NCI-H1105 (cell line): ENCODE measurements around the gene KCNA5.

Source experiments
- DNase-seq: peaks from one replicate; lab custom pipeline; 2025; lab: John Stamatoyannopoulos, UW

The KCNA5 gene

DNA sequence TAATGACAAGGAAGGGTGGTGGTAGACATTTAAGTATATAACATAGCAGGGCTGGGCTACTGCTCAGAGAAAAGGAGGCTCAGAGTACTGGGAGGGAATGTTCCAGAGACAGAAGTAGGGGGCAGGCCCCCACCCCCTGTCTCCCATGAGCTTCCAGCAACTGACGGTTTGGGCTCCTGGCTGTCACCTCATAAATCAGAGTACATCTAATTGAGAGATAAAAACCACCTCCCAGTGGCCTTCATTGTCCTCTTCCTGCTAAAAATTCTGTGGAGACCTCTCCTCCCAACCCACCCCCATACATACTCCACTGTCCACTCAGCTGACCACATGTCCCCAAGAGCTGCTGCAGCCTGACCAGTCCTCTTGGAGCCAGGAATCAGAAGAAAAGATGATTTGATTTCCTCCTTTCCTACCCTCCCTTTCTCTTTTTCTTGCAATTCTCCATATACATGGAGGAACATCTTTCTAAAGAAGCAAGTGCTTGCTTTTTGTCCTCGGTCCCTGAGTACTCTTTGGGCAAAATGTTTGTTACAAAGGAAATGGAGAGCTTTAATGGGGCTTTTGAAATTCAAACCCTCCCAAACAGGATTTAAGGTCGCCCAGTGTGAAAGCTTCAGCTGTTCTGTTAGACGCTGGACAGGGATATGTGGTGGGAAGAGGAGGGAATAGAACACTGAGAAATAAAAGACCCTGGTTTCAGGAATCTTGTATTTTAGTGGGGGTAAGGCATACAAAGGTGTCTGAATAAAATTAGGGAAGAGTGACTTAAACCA is 16.4 kb upstream of the KCNA5 start:
- DNase-seq, result no peak

DNA sequence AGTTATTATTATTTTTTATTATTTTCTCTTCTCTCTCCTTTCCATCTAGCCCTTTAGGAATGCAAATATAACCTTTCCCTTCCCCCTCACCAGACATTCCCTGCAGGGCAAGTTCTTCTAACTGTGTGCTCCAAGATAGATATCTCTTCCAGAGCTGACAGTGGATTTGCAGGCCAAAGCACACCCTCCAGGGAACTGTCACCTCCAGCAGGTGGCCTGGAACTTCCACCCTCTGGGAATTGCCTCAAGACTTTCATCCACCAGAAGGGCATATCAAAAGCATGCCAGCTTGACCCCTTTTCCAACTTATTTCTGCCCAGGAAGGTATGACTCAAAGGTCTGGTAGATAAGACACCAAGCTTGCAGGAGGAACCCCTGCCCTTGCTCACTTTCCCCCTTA is 13.6 kb upstream of the KCNA5 start:
- no peak for DNase-seq

DNA sequence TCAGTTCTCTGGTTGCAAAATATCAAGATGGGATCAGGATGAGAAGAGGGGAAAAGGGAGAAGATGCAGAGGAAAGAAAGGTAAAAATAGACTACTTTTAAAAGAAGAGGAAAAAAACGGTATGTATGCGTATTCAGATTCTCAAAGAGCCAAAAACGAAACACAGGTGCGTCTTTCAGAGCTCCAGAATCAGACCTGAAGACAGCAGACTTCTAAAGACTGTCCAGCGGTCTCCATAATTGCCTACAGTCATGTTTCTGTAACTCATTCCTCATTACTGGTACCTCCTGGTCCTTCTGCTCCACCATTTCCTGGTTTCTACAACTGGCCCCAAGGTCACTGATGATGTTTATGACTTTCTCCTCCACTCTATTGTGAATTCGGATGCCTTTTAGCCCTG is 12.4 kb upstream of the KCNA5 start:
- no peak for DNase-seq

DNA sequence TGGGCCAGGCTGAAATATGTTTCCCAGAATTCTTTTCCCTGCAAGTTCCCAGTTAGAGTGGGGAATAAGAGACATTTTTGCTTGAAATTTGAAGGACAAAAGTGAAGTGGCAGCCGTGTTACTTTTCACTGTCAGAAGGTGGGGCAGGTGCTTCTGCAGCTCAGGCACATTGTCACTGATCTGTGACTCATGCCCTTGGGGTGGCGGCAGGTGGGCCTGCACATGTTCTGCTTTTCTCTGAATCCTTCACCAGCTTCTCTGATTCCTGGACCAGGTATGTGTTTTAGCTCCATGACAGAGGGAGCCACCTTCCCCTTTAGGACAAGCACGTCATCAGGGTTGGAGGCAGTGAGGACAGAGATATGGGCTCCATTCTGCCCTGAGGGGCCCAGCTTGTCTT is 11.7 kb upstream of the KCNA5 start:
- DNase-seq, result no peak

DNA sequence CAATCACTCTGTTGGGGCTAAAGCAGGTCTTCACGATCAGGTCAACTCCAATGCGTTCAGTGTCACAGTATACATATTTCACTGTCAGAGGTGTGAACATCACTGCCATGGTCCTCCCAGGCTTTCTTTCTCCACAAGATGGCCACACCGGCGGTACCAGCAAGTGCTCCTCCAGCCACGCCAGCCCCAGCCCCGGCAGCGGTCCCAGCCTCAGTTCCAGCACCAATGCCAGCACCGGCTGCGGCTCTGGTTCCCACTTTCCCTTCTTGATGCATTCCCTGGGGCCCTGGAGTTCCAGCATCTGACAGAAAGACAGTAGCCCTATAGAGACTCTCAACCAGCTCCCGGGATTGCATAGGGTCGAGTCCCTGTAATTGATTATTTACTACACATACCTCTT is 10.9 kb upstream of the KCNA5 start:
- no peak for DNase-seq

DNA sequence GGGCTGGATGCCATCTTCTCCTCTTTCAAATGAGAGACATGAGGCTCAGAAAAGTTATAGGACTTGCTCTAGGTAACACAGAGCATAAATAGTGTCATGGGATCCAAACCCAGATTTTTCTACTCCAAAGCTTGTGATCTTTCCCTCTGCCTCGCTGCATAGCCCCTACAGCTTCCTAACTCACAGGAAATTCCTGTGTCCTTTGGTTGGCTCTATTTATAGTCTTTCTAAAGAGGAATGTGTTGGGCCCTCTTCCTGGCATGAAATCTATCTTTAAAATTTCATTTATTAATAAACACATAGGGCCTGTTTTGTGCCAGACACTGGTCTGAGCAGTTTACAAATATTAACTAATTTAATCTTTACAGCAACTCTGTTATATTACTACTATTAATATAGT is 9.8 kb upstream of the KCNA5 start:
- DNase-seq, result no peak

DNA sequence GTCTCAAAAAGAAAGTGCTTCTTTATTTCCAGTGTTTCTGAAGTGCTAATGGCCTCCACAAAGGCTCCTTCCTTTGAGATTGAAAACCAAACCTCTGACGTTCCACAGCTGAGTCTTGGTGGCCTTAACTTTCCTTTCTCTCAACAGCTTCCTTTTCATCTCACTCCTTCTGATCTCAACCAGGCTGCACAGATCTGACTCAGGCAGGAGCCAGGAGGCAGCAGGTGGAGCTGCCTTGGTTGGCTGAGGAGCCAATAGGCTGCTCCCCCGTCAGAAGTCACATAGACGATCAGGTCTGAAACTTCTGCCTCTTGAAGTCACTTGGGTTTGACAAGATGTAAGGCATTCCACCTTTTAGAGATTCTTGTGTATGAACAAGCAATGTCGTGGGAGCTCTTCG is 9.1 kb upstream of the KCNA5 start:
- no peak for DNase-seq

DNA sequence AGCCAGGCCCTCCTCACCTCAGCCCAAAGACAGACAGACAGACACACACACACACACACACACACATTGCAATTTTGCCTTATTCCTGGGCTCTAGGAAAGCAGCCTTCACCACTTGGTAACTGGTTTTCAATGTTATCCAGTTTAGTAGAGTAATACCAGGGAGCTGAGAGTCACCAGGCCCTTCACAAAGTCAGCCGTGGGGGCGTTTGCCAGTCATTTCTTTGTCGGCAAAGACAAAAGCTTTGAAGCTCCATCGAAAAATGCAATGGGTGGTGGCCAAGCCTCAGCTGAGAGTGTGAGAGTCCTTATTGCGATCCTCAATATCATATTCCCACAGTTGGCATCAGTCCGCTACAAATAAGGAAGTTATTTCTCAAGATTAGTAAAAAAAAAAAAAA is 8.1 kb upstream of the KCNA5 start:
- DNase-seq, result no peak

DNA sequence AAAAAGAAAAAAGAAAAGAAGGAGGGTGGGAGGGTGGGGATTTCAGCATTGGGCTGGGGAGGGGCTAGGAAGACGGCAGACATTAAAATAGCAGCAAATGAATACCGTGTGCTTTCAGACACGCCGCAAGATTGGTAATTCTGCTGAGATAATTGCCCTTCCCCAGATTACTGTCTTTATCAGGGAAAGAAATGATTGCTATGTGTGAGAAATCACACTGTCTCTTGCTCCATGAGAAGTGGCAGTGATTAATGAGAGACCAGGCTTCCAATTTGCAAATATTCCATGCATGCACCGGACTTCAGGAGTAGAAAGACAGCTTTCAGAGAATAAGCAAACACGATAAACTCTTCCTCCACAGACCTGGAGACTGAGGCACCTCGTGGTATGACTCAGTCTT is 7.6 kb upstream of the KCNA5 start:
- no peak for DNase-seq

DNA sequence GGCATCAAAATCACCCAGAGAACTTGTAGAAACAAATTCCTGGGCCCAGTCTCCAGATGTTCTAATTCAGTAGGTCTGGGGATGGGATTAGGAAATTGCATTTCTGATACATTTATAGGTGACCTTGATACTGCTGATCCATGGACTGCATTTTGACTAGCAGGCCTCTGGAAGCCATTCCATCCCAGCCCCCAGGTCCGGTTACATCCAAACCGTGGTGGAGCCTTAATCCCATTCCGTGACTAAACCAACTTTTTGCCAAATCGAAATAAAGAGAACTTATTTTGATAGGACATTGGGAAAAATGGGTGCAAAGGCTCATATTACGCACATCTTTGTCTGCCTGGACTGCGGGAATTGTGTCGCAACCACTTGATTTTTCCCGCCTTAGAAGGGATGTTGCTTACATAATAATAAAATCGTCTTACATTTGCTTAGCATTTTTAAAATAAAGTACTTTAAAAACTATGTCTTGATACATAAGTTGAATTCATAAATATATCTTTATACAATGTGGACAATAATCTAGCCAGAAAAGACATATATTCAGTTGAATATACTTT is 5.8 kb upstream of the KCNA5 start:
- no peak for DNase-seq

DNA sequence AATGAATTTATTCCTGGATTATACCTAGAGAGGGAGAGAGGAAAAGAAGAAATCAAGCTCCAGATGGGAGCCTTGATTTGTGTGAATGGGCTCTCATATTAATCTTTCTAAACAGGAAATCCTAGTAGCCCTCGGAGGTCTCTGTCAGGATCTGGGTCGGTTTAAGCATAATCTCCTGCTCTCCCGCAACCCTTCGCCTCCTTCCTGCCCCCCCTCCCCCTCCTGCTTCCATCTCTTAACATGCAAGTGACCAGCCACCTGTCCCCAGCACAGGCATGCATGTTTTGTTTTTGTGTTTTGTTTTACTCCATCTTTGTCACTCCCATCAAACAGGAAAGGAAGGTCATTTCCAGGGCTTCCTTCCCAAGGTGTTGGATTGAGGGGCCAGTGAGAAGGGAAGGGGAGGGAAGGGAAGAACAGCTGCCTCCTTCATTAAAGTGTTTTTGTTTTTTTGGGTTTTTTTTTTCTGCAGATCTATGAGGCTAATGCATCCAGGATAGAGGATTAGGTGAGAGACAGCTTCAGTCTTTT is 4.8 kb upstream of the KCNA5 start:
- no peak for DNase-seq

DNA sequence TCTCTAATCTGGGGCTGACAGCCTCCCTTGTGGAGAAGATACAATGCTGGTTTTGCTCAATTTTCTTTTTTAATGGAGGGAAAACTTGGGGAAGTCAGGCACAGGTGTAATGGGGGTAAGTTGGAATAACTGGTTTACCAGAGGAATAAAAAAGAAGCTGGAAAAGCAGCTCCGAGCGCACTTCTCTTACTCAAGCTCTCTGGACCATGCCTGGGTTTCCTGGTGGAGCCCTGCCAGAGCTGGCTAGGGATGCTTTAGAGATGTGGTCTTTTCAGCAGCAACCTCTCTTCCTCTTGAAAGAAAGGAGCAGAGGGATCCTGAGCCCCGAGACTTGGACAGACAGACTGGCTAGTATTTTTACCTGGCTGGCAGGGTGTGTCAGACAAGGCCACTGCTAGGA is 3.9 kb upstream of the KCNA5 start:
- no peak for DNase-seq

DNA sequence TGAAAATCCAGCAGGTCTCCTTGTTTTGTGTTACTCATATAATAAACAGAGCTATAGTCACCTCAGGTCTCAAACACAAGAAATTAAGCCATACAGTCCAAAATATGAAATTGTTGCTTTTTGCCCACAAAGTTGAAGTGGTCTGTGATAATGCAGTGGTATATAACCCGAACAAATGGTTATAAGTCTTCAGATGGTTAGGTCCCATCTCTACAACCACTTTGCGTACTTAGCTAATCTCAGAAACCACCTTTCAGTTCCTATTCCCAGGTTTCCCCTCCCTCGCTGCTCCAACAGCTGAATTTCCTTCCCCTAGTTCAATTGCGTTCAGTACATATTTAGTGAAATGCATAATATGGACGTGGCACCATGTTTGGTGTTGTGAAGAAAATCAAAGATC is 3.3 kb upstream of the KCNA5 start:
- DNase-seq, result no peak

DNA sequence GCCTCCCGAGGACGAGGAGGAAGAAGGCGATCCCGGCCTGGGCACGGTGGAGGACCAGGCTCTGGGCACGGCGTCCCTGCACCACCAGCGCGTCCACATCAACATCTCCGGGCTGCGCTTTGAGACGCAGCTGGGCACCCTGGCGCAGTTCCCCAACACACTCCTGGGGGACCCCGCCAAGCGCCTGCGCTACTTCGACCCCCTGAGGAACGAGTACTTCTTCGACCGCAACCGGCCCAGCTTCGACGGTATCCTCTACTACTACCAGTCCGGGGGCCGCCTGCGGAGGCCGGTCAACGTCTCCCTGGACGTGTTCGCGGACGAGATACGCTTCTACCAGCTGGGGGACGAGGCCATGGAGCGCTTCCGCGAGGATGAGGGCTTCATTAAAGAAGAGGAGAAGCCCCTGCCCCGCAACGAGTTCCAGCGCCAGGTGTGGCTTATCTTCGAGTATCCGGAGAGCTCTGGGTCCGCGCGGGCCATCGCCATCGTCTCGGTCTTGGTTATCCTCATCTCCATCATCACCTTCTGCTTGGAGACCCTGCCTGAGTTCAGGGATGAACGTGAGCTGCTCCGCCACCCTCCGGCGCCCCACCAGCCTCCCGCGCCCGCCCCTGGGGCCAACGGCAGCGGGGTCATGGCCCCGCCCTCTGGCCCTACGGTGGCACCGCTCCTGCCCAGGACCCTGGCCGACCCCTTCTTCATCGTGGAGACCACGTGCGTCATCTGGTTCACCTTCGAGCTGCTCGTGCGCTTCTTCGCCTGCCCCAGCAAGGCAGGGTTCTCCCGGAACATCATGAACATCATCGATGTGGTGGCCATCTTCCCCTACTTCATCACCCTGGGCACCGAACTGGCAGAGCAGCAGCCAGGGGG is 979 bp downstream of the KCNA5 start:
- DNase-seq, result no peak

DNA sequence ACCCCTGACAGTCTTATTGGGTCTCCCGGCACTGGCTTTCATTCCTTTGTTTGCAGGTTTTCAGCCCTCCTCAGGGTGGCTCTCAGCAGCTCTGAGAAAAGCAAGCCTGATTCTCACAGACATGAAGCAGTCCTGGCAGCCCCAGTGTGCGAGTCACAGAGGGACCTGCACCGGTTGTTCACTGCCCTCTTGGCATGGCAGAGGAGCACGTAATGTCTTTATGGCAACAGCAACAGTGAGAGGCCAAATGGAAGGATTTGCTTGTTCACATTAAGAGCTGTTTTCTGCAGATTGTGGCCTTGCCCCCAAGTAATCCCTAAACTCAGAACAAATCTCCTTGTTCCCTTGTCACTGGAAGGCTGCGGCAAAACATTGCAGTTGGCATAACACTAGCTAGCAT is 3.4 kb downstream of the KCNA5 start:
- DNase-seq, result no peak

DNA sequence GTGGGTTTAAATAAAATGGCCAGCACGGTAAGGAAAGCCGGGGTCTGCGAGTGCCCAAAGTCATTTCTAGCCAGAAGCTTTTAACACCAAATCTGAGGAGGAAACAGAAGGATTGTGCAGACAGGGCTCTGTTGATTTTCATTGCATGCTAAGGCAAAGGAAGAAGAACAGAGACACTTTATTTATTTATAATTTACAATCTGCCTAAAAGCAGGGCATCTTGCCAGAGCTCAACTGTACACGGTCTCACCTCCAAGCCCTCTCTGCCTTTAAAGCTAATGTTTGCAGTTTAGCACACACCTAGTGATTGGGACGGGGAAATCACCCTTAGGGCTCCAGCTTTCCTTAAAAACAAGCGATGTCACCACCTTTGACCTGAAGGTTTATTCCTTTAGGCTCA is 4.0 kb downstream of the KCNA5 start:
- DNase-seq, result no peak

DNA sequence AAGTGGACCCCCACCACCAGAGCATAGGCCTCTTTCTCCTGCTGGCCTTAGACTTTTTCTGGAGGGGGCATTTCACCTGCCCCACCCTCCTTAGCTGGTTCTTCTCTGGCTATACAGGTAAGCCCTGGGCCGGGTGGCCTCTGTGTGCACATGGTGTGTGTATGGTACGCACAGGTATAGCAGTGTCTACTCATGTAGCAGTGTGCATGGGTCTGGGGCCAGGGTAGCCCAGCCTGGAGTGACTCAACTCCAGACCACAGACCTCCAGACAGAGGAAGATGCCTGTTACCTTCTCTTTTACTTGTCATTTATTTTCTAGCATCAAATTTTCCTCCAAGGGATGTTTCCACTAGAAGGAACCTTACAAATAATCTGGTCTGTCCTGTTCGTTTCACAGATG is 6.9 kb downstream of the KCNA5 start:
- DNase-seq, result no peak

DNA sequence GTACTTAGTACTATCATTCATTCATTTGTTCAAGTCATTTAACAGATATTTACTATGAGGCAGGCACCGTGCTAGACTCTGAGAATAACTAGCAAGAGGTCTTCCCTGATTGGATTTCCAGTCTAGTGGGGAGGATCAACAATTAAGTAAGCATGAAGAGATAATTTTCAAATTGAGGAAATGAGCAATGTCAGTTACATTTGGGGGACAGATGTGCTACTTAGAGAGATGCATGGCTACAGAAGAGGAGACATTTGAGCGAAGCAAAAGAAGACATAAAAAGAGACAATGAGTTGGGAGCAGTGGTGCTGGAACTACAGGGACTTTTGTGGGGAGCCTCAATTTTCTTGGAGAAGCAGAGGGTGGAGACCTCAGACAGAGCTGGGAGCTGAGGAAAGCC is 7.7 kb downstream of the KCNA5 start:
- DNase-seq, result no peak

DNA sequence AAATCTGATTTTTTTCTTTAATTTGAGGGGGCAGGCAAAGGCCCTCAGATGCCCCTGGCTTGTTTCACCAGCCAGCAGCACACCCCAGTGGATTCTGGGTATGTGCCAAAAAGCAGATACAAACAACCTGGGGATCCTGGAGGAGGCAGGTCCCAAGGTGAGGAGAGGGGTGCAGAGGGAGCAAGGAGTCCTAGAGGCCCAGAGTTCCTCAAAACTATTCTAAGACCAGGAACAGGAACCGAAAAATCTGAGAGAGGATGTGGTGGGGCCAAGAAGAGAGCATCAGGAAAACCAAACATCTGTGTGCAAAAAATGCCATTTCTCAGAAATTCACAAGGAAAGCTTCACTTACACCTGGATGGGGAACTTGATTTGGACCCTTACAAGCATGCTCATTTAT is 8.2 kb downstream of the KCNA5 start:
- no peak for DNase-seq

DNA sequence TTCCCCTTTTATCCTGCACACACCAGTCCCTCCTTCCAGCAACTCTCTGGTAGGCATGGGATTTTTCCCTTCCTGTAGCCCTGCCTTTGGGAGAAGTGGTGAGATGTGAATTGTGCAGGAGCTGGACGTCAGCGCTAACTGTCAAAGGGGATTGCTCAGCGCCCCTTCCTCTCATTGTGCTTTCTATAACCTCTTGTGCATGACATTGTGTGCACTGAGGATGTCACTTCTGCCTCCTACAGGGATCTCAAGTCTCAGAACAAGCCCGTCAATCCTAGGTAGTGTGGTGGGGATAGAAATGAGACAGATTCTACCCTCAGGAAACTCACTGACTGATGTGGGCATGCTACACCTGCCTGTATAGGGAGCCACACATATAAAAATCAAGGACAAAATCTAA is 8.7 kb downstream of the KCNA5 start:
- no peak for DNase-seq

DNA sequence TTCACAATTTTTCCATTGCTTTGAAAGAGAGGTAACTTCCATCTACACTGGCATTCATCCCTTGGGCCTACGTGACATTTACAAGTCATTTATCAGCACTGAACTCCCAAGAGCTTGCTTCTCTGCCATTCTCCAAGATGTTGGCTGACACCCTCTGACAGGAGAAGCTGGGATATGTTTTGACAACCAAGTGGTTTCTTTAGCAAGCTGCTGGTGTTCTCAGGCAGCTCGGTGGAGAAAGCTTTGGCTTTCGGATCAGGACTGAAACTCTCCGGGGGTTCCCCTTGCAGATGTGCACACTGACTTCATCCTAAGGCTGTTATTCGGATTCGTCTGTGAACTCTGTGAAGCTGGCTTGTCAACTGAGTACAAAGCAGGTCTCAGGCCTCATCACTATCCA is 15.7 kb downstream of the KCNA5 start:
- no peak for DNase-seq

DNA sequence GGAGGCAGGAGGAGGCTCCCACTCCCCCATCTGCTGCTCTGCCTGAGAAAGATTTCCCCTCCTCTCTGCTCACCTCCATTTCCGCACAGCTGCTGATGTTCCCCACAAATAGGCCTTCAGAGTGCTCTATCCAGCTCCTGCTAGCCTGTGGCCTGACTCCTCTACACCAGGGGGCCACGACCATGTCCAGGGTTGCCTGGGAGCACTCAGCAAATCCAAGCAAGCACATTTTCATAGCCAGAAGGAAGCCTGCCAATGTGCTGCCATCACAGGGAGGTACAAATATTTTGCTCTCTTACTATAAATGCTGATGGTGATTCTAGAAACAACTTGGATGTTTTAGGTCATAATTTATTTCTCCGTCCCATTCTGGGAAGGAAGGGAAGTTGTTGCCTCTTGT is 17.3 kb downstream of the KCNA5 start:
- DNase-seq, result no peak

DNA sequence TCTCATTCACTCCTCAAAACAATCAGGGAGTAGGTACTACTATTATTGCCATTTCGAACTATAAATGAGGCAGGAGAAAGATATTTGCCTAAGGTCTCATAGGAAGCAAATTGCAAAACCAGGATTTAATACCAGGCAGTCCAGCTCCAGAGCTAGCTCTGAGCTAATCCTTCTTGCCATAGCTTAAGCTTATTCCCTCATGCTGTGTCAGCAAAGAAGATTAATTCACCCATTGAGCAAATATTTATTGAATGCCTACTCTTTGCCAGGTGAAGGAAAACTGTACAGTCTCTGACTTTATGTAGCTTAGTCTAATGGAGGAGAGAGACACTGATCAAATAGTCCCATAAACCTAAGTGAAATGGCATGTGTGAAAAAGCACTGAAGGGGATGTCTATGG is 19.5 kb downstream of the KCNA5 start:
- no peak for DNase-seq
